Measurements from ENCODE around the gene SLC23A2.

Gene SLC23A2

DNA sequence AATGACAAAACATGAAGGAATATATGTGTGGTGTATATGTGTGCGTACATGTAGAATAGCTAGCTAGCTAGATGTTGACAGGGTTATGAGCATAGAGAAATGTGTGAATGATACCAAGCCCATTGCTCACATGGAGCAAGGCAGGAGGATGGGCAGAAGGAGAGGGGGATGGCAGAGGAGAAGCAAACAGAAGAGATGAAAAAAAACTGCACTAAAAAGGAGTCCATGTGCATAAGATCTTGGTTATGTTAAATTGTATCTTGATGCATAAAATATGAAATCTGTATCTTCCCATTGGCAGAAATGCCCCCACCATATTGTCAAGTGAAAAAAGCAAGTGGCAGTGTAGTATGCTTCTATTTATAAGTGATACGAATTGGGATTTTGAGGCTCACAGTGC, 154.5 kb downstream of the SLC23A2 start:
- Mint-ChIP-seq H3K27me3 (ENCODE audit: low read depth) (no peaks in the 10 kb centered on the region), H3K4me1 (no peaks in the 10 kb centered on the region), H3K9me3 (no peaks in the 10 kb centered on the region), H3K36me3 (ENCODE audit: low read depth) (no peaks in the 10 kb centered on the region), H3K4me3 (no peak overlapping the region), H3K27ac (no peak overlapping the region)
- no peak for TF ChIP-seq CTCF (IDR thresholded peaks at IDR 0.05; ENCODE audit: unreplicated experiment in 3 of 3)

- H3K36me3 Mint-ChIP-seq (ENCODE audit: low read depth), result no peaks in the 10 kb centered on the region
- H3K9me3 Mint-ChIP-seq, result no peaks in the 10 kb centered on the region
- no peak for TF ChIP-seq CTCF (IDR thresholded peaks at IDR 0.05; ENCODE audit: unreplicated experiment in 3 of 3)
- H3K4me1 Mint-ChIP-seq, result no peaks in the 10 kb centered on the region
- H3K4me3 Mint-ChIP-seq, result no peak overlapping the region
- H3K27ac Mint-ChIP-seq, result no peak overlapping the region
- H3K27me3 Mint-ChIP-seq (ENCODE audit: low read depth), result no peaks in the 10 kb centered on the region
These were observed 156.4 kb downstream of the SLC23A2 start for GRCh38 chr20:4844751-4845465.

DNA sequence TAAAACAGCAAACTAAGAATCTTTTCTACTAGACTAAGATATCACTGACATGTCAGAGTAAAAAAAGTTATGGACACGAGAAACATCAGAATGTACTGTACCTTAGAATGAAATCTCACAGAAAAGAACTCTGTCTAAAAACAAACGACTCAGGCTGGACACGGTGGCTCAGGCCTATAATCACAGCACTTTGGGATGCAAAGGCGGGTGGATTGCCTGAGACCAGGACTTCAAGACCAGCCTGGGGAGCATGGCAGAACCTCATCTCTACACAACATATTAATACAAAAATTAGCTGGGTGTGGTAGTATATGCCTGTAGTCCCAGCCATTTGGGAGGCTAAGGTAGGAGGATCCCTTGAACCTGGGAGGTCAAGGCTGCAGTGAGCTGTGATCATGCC, 157.0 kb downstream of the SLC23A2 start:
- Mint-ChIP-seq H3K4me1 (no peaks in the 10 kb centered on the region), H3K27ac (no peak overlapping the region), H3K27me3 (ENCODE audit: low read depth) (peaks cover 5% of the 10 kb centered on the region), H3K36me3 (ENCODE audit: low read depth) (no peaks in the 10 kb centered on the region), H3K4me3 (no peak overlapping the region), H3K9me3 (peaks cover 2% of the 10 kb centered on the region)
- TF ChIP-seq CTCF (IDR thresholded peaks at IDR 0.05; ENCODE audit: unreplicated experiment in 3 of 3), result no peak

GRCh38 chr20:4840801-4841200, 160.5 kb downstream of the SLC23A2 start:
- Mint-ChIP-seq H3K9me3 (peaks cover 4% of the 10 kb centered on the region), H3K36me3 (ENCODE audit: low read depth) (no peaks in the 10 kb centered on the region), H3K4me3 (no peak overlapping the region), H3K4me1 (peaks cover 19% of the 10 kb centered on the region), H3K27ac (peak overlapping the region in 1 of 3 experiments; percentile 18), H3K27me3 (ENCODE audit: low read depth) (peaks cover 9% of the 10 kb centered on the region)
- no peak for TF ChIP-seq CTCF (IDR thresholded peaks at IDR 0.05; ENCODE audit: unreplicated experiment in 3 of 3)

GRCh38 chr20:4838526-4838925, 162.8 kb downstream of the SLC23A2 start:
- peak overlapping the region in 1 of 3 experiments; percentile 97 for H3K27ac Mint-ChIP-seq
- peaks cover 29% of the 10 kb centered on the region for H3K4me1 Mint-ChIP-seq
- no peaks in the 10 kb centered on the region for H3K36me3 Mint-ChIP-seq (ENCODE audit: low read depth)
- TF ChIP-seq CTCF (IDR thresholded peaks at IDR 0.05; ENCODE audit: unreplicated experiment in 3 of 3), result no peak
- H3K4me3 Mint-ChIP-seq, result no peak overlapping the region
- peaks cover 4% of the 10 kb centered on the region for H3K9me3 Mint-ChIP-seq
- peaks cover 9% of the 10 kb centered on the region for H3K27me3 Mint-ChIP-seq (ENCODE audit: low read depth)

- Mint-ChIP-seq H3K4me3 (no peak overlapping the region), H3K27me3 (ENCODE audit: low read depth) (peaks cover 9% of the 10 kb centered on the region), H3K36me3 (ENCODE audit: low read depth) (no peaks in the 10 kb centered on the region), H3K9me3 (peaks cover 5% of the 10 kb centered on the region), H3K4me1 (peaks cover 36% of the 10 kb centered on the region), H3K27ac (peak overlapping the region in 1 of 3 experiments; percentile 97)
- no peak for TF ChIP-seq CTCF (IDR thresholded peaks at IDR 0.05; ENCODE audit: unreplicated experiment in 3 of 3)
These were observed 163.6 kb downstream of the SLC23A2 start for GRCh38 chr20:4837760-4838159.
